ENCODE results near the gene VSTM4. TPM values are rescaled to one million over a fixed set of nuclear protein-coding genes. Genes with fewer than 3 reads are reported as not detected.

Gene VSTM4
- total RNA-seq, 1 experiment from 2014 or later, result 0.72 TPM

GRCh38 chr10:49129376-49129775, 14.1 kb upstream of the VSTM4 start:
- no peak for TF ChIP-seq RELA (CRISPR knock-in tag; IDR thresholded peaks at IDR 0.05; ENCODE audit: borderline replicate concordance)
- TF ChIP-seq JAZF1 (CRISPR knock-in tag; IDR thresholded peaks at IDR 0.05), result no peak
- no peak for TF ChIP-seq NR2C2 (CRISPR knock-in tag; IDR thresholded peaks at IDR 0.05)
- TF ChIP-seq, protein P1, sequence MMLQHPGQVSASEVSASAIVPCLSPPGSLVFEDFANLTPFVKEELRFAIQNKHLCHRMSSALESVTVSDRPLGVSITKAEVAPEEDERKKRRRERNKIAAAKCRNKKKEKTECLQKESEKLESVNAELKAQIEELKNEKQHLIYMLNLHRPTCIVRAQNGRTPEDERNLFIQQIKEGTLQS (CRISPR knock-in tag; conservative IDR thresholded peaks at IDR 0.05), result no peak
- TF ChIP-seq MLX (CRISPR knock-in tag; IDR thresholded peaks at IDR 0.05), result no peak
- TF ChIP-seq, protein P2, sequence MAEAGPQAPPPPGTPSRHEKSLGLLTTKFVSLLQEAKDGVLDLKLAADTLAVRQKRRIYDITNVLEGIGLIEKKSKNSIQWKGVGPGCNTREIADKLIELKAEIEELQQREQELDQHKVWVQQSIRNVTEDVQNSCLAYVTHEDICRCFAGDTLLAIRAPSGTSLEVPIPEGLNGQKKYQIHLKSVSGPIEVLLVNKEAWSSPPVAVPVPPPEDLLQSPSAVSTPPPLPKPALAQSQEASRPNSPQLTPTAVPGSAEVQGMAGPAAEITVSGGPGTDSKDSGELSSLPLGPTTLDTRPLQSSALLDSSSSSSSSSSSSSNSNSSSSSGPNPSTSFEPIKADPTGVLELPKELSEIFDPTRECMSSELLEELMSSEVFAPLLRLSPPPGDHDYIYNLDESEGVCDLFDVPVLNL (CRISPR knock-in tag; IDR thresholded peaks at IDR 0.05; ENCODE audit: borderline replicate concordance, low read depth), result no peak
- no peak for TF ChIP-seq AR (CRISPR knock-in tag; IDR thresholded peaks at IDR 0.05)
- Mint-ChIP-seq H3K36me3 (no peaks in the 10 kb centered on the region), H3K27ac (no peak overlapping the region), H3K9me3 (peaks cover 12% of the 10 kb centered on the region), H3K4me3 (no peak overlapping the region), H3K27me3 (ENCODE audit: low read depth) (peaks cover 6% of the 10 kb centered on the region; the same call in 1 of the 2 replicates), H3K4me1 (no peaks in the 10 kb centered on the region)
- DNase-seq (ENCODE audit: low spot score), result no peak
- ChIA-PET POLR2A (no interaction called here), CTCF (no interaction called here)
- no peak for ATAC-seq

DNA sequence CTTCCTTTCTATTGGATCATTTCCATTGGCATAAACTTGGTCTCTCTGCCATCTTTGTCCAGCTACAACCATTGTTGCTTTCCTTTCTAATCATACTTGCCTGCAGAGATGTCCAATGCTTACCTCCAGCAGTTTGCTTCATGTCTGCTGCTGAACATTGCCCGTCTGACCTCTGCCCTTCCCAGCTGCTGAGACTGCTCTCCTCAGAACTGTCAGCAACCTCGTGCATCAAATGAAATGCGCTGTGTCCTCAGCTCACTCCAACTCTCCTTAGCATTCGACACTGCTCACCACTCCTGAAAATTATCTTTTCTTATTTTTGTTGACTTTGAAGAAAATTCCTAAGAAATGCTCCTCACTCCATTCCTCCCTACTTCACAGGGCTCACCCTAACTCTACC, 13.5 kb upstream of the VSTM4 start:
- DNase-seq (ENCODE audit: low spot score) (no peak), ATAC-seq (no peak)
- TF ChIP-seq ZNF532 (CRISPR knock-in tag; IDR thresholded peaks at IDR 0.05; ENCODE audit: borderline replicate concordance), result no peak
- TF ChIP-seq CDX4 (CRISPR knock-in tag; IDR thresholded peaks at IDR 0.05; ENCODE audit: borderline replicate concordance), result no peak
- TF ChIP-seq, protein P2 (CRISPR knock-in tag; IDR thresholded peaks at IDR 0.05; ENCODE audit: borderline replicate concordance, low read depth), result no peak
- no peak for TF ChIP-seq TP53 (CRISPR knock-in tag; IDR thresholded peaks at IDR 0.05)
- TF ChIP-seq ETV6 (CRISPR knock-in tag; IDR thresholded peaks at IDR 0.05), result no peak
- TF ChIP-seq ZNF416 (CRISPR knock-in tag; IDR thresholded peaks at IDR 0.05), result no peak
- peaks cover 17% of the 10 kb centered on the region for H3K9me3 Mint-ChIP-seq
- H3K27ac Mint-ChIP-seq, result no peak overlapping the region
- peaks cover 6% of the 10 kb centered on the region; the same call in 1 of the 2 replicates for H3K27me3 Mint-ChIP-seq (ENCODE audit: low read depth)
- ChIA-PET CTCF (interaction anchor here (1.3 kb wide), 1 partner anchor 33 kb away, joined by 3 read pairs; no protein-coding TSS in a partner anchor), POLR2A (no interaction called here)
- no peaks in the 10 kb centered on the region for H3K4me1 Mint-ChIP-seq
- H3K36me3 Mint-ChIP-seq, result no peaks in the 10 kb centered on the region
- no peak overlapping the region for H3K4me3 Mint-ChIP-seq

Data from WTC11 (cell line).